A673 (cell line): ENCODE measurements around the gene XBP1.
"Not testable (repeated sequence)": the region's sequence is repeated elsewhere in the genome, so short reads cannot be mapped to it uniquely, and the experiment has no call there.

Experiments used
- EZH2 ChIP-seq: fragments of 200-600 bp; sonication (generic); IDR thresholded peaks from 2 replicates; pipeline ENCODE4 v1.6.1; 2017; ENCODE audit warnings: borderline replicate concordance, low read depth, mild to moderate bottlenecking, mixed read lengths, antibody characterized with exemption, low read length; ENCODE audit not compliant: poor library complexity, severe bottlenecking
- TF ChIP-seq, protein P1 (sequence below): fragments of 300-800, 200-600 bp; sonication (generic); conservative IDR thresholded peaks from 2 replicates; pipeline ENCODE4 v1.5.1; 2017; ENCODE audit warnings: low read depth, mild to moderate bottlenecking, antibody characterized with exemption, low read length, moderate library complexity, mixed read lengths

DNA sequence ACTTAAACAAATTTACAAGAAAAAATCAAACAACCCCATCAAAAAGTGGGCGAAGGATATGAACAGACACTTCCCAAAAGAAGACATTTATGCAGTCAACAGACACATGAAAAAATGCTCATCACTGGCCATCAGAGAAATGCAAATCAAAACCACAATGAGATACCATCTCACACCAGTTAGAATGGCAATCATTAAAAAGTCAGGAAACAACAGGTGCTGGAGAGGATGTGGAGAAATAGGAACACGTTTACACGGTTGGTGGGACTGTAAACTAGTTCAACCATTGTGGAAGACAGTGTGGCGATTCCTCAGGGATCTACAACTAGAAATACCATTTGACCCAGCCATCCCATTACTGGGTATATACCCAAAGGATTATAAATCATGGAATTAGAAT is 26.1 kb upstream of the XBP1 start:
- TF ChIP-seq, protein P1, sequence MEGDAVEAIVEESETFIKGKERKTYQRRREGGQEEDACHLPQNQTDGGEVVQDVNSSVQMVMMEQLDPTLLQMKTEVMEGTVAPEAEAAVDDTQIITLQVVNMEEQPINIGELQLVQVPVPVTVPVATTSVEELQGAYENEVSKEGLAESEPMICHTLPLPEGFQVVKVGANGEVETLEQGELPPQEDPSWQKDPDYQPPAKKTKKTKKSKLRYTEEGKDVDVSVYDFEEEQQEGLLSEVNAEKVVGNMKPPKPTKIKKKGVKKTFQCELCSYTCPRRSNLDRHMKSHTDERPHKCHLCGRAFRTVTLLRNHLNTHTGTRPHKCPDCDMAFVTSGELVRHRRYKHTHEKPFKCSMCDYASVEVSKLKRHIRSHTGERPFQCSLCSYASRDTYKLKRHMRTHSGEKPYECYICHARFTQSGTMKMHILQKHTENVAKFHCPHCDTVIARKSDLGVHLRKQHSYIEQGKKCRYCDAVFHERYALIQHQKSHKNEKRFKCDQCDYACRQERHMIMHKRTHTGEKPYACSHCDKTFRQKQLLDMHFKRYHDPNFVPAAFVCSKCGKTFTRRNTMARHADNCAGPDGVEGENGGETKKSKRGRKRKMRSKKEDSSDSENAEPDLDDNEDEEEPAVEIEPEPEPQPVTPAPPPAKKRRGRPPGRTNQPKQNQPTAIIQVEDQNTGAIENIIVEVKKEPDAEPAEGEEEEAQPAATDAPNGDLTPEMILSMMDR, result not testable (repeated sequence)
- not testable (repeated sequence) for TF ChIP-seq EZH2
